Thyroid gland (tissue), 4 donors: ENCODE data around the gene CSTF1.

Experiments
- POLR2A ChIP-seq, 2 donors: fragments of 450-650 bp; IDR thresholded peaks; one replicate each; pipeline ENCODE4 v1.6.1; 2017; ENCODE audit warnings: antibody characterized with exemption in 2 of 2, mild to moderate bottlenecking in 2 of 2, moderate library complexity in 1 of 2
- TF ChIP-seq, protein P1 (sequence below), 6 experiments: fragments of 200-600 bp in 3 of 6; fragments of 450-650 bp in 3 of 6; sonication (generic) in 3 of 6; IDR thresholded peaks; one replicate each; pipeline ENCODE4 v1.5.1; 2016 to 2019; ENCODE audit warnings: antibody characterized with exemption in 6 of 6, mild to moderate bottlenecking in 2 of 6, inconsistent platforms in 1 of 6, moderate library complexity in 1 of 6

DNA sequence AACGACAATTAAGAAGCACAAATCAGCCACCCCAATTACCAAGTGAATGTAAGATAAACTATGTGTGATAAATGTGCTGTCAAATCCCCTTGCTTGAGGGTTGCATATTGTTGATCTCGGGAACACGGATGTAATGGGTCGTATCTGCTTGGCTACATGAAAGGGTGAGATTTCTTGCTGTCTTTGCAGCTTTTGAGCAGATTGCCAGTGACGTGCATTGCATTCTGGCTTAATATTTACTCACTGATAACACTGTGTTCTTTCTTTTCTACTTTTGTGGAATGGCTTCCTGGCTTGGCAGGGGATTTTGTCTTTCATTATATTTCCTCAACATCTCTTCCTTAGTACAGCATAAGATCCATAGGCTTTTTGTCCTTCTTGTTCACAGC, 44.1 kb upstream of the CSTF1 start:
- TF ChIP-seq POLR2A (IDR thresholded peaks at IDR 0.05), result no peak
- TF ChIP-seq, protein P1, sequence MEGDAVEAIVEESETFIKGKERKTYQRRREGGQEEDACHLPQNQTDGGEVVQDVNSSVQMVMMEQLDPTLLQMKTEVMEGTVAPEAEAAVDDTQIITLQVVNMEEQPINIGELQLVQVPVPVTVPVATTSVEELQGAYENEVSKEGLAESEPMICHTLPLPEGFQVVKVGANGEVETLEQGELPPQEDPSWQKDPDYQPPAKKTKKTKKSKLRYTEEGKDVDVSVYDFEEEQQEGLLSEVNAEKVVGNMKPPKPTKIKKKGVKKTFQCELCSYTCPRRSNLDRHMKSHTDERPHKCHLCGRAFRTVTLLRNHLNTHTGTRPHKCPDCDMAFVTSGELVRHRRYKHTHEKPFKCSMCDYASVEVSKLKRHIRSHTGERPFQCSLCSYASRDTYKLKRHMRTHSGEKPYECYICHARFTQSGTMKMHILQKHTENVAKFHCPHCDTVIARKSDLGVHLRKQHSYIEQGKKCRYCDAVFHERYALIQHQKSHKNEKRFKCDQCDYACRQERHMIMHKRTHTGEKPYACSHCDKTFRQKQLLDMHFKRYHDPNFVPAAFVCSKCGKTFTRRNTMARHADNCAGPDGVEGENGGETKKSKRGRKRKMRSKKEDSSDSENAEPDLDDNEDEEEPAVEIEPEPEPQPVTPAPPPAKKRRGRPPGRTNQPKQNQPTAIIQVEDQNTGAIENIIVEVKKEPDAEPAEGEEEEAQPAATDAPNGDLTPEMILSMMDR (IDR thresholded peaks at IDR 0.05), result no peak
